GM23248 (cell line): ENCODE results near the gene FSTL3. TPM values are rescaled to one million over a fixed set of nuclear protein-coding genes. Genes with fewer than 3 reads are reported as not detected.

Experiments
- DNase-seq: peaks from one replicate; pipeline ENCODE4 v3.0.0-alpha.2; 2015
- H2AFZ ChIP-seq: fragments of 200-600 bp; sonication (generic); 2 replicates; pipeline ENCODE4 v1.6.1; 2016; ENCODE audit warnings: antibody characterized with exemption
- H3F3A ChIP-seq: fragments of 200-600 bp; sonication (generic); 2 replicates; pipeline ENCODE4 v1.6.1; 2016; ENCODE audit warnings: mild to moderate bottlenecking, antibody characterized with exemption, mixed run types; ENCODE audit not compliant: insufficient read depth
- H3K27ac ChIP-seq: fragments of 200-600 bp; sonication (generic); 2 replicates; pipeline ENCODE4 v1.5.1; 2016; ENCODE audit warnings: mild to moderate bottlenecking
- H3K27me3 ChIP-seq: fragments of 200-600 bp; sonication (generic); replicated peaks from 2 replicates; pipeline ENCODE4 v1.6.1; 2016; ENCODE audit warnings: mild to moderate bottlenecking; ENCODE audit not compliant: insufficient read depth
- H3K36me3 ChIP-seq: fragments of 200-600 bp; sonication (generic); 2 replicates; pipeline ENCODE4 v1.6.1; 2016; ENCODE audit warnings: low read depth, mild to moderate bottlenecking
- H3K4me1 ChIP-seq: fragments of 200-600 bp; sonication (generic); 2 replicates; pipeline ENCODE4 v1.6.1; 2016; ENCODE audit warnings: mild to moderate bottlenecking; ENCODE audit not compliant: insufficient read depth
- H3K4me2 ChIP-seq: fragments of 200-600 bp; sonication (generic); one replicate; pipeline ENCODE4 v1.6.1; 2016; ENCODE audit warnings: mild to moderate bottlenecking; ENCODE audit not compliant: unreplicated experiment
- H3K4me3 ChIP-seq: fragments of 200-600 bp; sonication (generic); 2 replicates; pipeline ENCODE4 v1.5.1; 2016; ENCODE audit warnings: mild to moderate bottlenecking
- H3K79me2 ChIP-seq: fragments of 200-600 bp; sonication (generic); 2 replicates; pipeline ENCODE4 v1.6.1; 2016; ENCODE audit warnings: mild to moderate bottlenecking; ENCODE audit not compliant: insufficient read depth
- H3K9ac ChIP-seq: fragments of 200-600 bp; sonication (generic); 2 replicates; pipeline ENCODE4 v1.6.1; 2016; ENCODE audit warnings: mild to moderate bottlenecking
- H3K9me2 ChIP-seq: fragments of 200-600 bp; sonication (generic); 2 replicates; pipeline ENCODE4 v1.6.1; 2016; ENCODE audit warnings: mixed run types, mild to moderate bottlenecking, moderate library complexity; ENCODE audit not compliant: insufficient read depth
- H3K9me3 ChIP-seq: fragments of 200-600 bp; sonication (generic); one replicate; pipeline ENCODE4 v1.6.1; 2017; ENCODE audit warnings: low read depth
- H4K20me1 ChIP-seq: fragments of 200-600 bp; sonication (generic); 2 replicates; pipeline ENCODE4 v1.6.0; 2016; ENCODE audit not compliant: insufficient read depth
- EZH2 ChIP-seq: fragments of 200-600 bp; sonication (generic); IDR thresholded peaks from 2 replicates; pipeline ENCODE4 v1.6.1; 2018; ENCODE audit warnings: antibody characterized with exemption, mild to moderate bottlenecking; ENCODE audit not compliant: insufficient read depth, poor library complexity, severe bottlenecking
- EZH2phosphoT487 ChIP-seq: fragments of 200-600 bp; sonication (generic); IDR thresholded peaks from 2 replicates; pipeline ENCODE4 v1.6.1; 2018; ENCODE audit warnings: antibody characterized with exemption, moderate library complexity, mild to moderate bottlenecking, low read depth; ENCODE audit not compliant: insufficient read depth
- WGBS, 2 experiments: methylation state at CpG; one replicate each; pipeline ENCODE4 v1.1.6; 2015 to 2017; ENCODE audit warnings: low lambda C conversion rate in 2 of 2, low coverage in 1 of 2; ENCODE audit errors: missing lambda C conversion rate in 2 of 2; 5-methylcytosine and 5-hydroxymethylcytosine counted together
- in situ Hi-C: fragments of 300-500 bp; cut with MboI; formaldehyde crosslinking; loops from 2 replicates; pipeline ENCODE4 v1.15.0; 2020
- polyA plus RNA-seq: library from polyadenylated mRNA; unstranded; fragments of >200 nt; fragmentation: Nextera tagmentation; extraction: Ambion mirVana; gene quantifications from 2 replicates; pipeline ENCODE4 v1.2.1, GENCODE V29; 2016
- total RNA-seq: library from RNA; depleted of rRNA; stranded (reverse); fragments of >200 nt; shearing (Covaris generic); gene quantifications from 2 replicates; pipeline ENCODE4 v1.2.3, GENCODE V29; 2014

FSTL3 gene
- total and polyA plus RNA-seq, 2 experiments from 2014 or later = 41.4 to 100 TPM

- no peaks in the 10 kb centered on the region for H3K9me2 ChIP-seq
- H3K79me2 ChIP-seq = peaks cover 95% of the 10 kb centered on the region
- DNase-seq = peak; percentile 52
- in situ Hi-C loops = no loop called here
- peak overlapping the region; percentile 91 for H3K27ac ChIP-seq
- TF ChIP-seq EZH2 = no peak
- TF ChIP-seq EZH2phosphoT487 = no peak
- no peaks in the 10 kb centered on the region for H3K36me3 ChIP-seq
- no peaks in the 10 kb centered on the region for H3K27me3 ChIP-seq
- 60 to 61% methylated on average over 26 to 32 of the region's 33 CpGs for WGBS, 2 experiments
- H3K4me2 ChIP-seq = peak overlapping the region; percentile 58
- peak overlapping the region; percentile 66 for H3K4me3 ChIP-seq
- H4K20me1 ChIP-seq = no peaks in the 10 kb centered on the region
- no peaks in the 10 kb centered on the region for H3K9me3 ChIP-seq
- H2AFZ ChIP-seq = no peak overlapping the region
- peaks cover 10% of the 10 kb centered on the region; the same call in 1 of the 2 replicates for H3F3A ChIP-seq
- peaks cover 25% of the 10 kb centered on the region for H3K4me1 ChIP-seq
- peak overlapping the region; percentile 96 for H3K9ac ChIP-seq
Measured at GRCh38 chr19:658059-658839, 17.9 kb upstream of the FSTL3 start.

- in situ Hi-C loops = no loop called here
- no peaks in the 10 kb centered on the region for H3K27me3 ChIP-seq
- H3K79me2 ChIP-seq = peaks cover 86% of the 10 kb centered on the region
- H4K20me1 ChIP-seq = no peaks in the 10 kb centered on the region
- TF ChIP-seq EZH2 = no peak
- no peak for TF ChIP-seq EZH2phosphoT487
- DNase-seq = peak; percentile 98
- peak overlapping the region; percentile 66 for H3K4me3 ChIP-seq
- no peaks in the 10 kb centered on the region for H3K9me3 ChIP-seq
- peaks cover 25% of the 10 kb centered on the region for H3K4me1 ChIP-seq
- WGBS, 2 experiments = 5 to 13% methylated on average over 38 to 45 of the region's 50 CpGs
- no peak overlapping the region for H2AFZ ChIP-seq
- no peaks in the 10 kb centered on the region for H3K9me2 ChIP-seq
- H3K4me2 ChIP-seq = peak overlapping the region; percentile 71
- H3F3A ChIP-seq = peaks cover 10% of the 10 kb centered on the region; the same call in 1 of the 2 replicates
- no peaks in the 10 kb centered on the region for H3K36me3 ChIP-seq
- H3K27ac ChIP-seq = peak overlapping the region; percentile 91
- H3K9ac ChIP-seq = peak overlapping the region; percentile 96
Measured at GRCh38 chr19:658916-659839, 17.0 kb upstream of the FSTL3 start.

GRCh38 chr19:660793-661426 is 15.3 kb upstream of the FSTL3 start:
- Histone ChIP-seq H3K9ac (peak overlapping the region; percentile 96), H3K27ac (peak overlapping the region; percentile 91), H2AFZ (no peak overlapping the region), H3K9me2 (no peaks in the 10 kb centered on the region), H3F3A (peaks cover 10% of the 10 kb centered on the region; the same call in 1 of the 2 replicates), H3K4me2 (peak overlapping the region; percentile 99), H3K4me3 (peak overlapping the region; percentile 90), H3K79me2 (peaks cover 68% of the 10 kb centered on the region), H3K27me3 (no peaks in the 10 kb centered on the region), H4K20me1 (no peaks in the 10 kb centered on the region), H3K4me1 (peaks cover 25% of the 10 kb centered on the region), H3K36me3 (no peaks in the 10 kb centered on the region), H3K9me3 (no peaks in the 10 kb centered on the region)
- TF ChIP-seq EZH2phosphoT487 (no peak), EZH2 (no peak)
- DNase-seq = no peak
- in situ Hi-C loops = no loop called here
- 51 to 58% methylated on average over 18 to 20 of the region's 20 CpGs for WGBS, 2 experiments
